ENCODE measurements around the gene NUP88.

The NUP88 gene

GRCh38 chr17:5446786-5447185, 27.3 kb upstream of the NUP88 start:
- TF ChIP-seq POLR2AphosphoS5 (IDR thresholded peaks at IDR 0.05; ENCODE audit: low read depth, low read length) (no peak), REST (IDR thresholded peaks at IDR 0.05; ENCODE audit: insufficient read depth in 1 of 2, low read depth in 2 of 2, low read length in 2 of 2) (no peak)

GRCh38 chr17:5444209-5444608, 24.7 kb upstream of the NUP88 start:
- TF ChIP-seq SIN3A (IDR thresholded peaks at IDR 0.05; ENCODE audit: borderline replicate concordance, insufficient read depth, low read length) (no peak), REST (IDR thresholded peaks at IDR 0.05; ENCODE audit: insufficient read depth in 1 of 2, low read depth in 2 of 2, low read length in 2 of 2) (no peak), TAF1 (IDR thresholded peaks at IDR 0.05; ENCODE audit: borderline replicate concordance, insufficient read depth, low read length) (no peak), POLR2AphosphoS5 (IDR thresholded peaks at IDR 0.05; ENCODE audit: low read depth, low read length) (no peak), FOXP2 (optimal IDR thresholded peaks at IDR 0.05; ENCODE audit: borderline replicate concordance, extremely low read depth, extremely low read length, insufficient read depth) (no peak)

- no peak for TF ChIP-seq TAF1 (IDR thresholded peaks at IDR 0.05; ENCODE audit: borderline replicate concordance, insufficient read depth, low read length)
- no peak for TF ChIP-seq POLR2AphosphoS5 (IDR thresholded peaks at IDR 0.05; ENCODE audit: low read depth, low read length)
- TF ChIP-seq REST (IDR thresholded peaks at IDR 0.05; ENCODE audit: insufficient read depth in 1 of 2, low read depth in 2 of 2, low read length in 2 of 2), result no peak
- TF ChIP-seq SIN3A (IDR thresholded peaks at IDR 0.05; ENCODE audit: borderline replicate concordance, insufficient read depth, low read length), result no peak
- TF ChIP-seq FOXP2 (optimal IDR thresholded peaks at IDR 0.05; ENCODE audit: borderline replicate concordance, extremely low read depth, extremely low read length, insufficient read depth), result no peak
Observed at GRCh38 chr17:5443728-5444127, 24.3 kb upstream of the NUP88 start.

GRCh38 chr17:5439446-5439764, 19.9 kb upstream of the NUP88 start:
- TF ChIP-seq SIN3A (IDR thresholded peaks at IDR 0.05; ENCODE audit: borderline replicate concordance, insufficient read depth, low read length) (no peak), REST (IDR thresholded peaks at IDR 0.05; ENCODE audit: insufficient read depth in 1 of 2, low read depth in 2 of 2, low read length in 2 of 2) (no peak), TAF1 (IDR thresholded peaks at IDR 0.05; ENCODE audit: borderline replicate concordance, insufficient read depth, low read length) (no peak), POLR2AphosphoS5 (IDR thresholded peaks at IDR 0.05; ENCODE audit: low read depth, low read length) (no peak), FOXP2 (optimal IDR thresholded peaks at IDR 0.05; ENCODE audit: borderline replicate concordance, extremely low read depth, extremely low read length, insufficient read depth) (no peak)

GRCh38 chr17:5438716-5439445, 19.4 kb upstream of the NUP88 start, which contains the start of gene C1QBP:
Gene C1QBP, minus strand, starts transcription at chr17:5439155. Its CDS starts 82 bp downstream, at chr17:5439073.
- TF ChIP-seq SIN3A (IDR thresholded peaks at IDR 0.05; ENCODE audit: borderline replicate concordance, insufficient read depth, low read length), result peak; percentile 58; the same call in 1 of the 2 replicates
- TF ChIP-seq REST (IDR thresholded peaks at IDR 0.05; ENCODE audit: insufficient read depth in 1 of 2, low read depth in 2 of 2, low read length in 2 of 2), result peak in 1 of 2 experiments; percentile 69; a peak in 2 of 4 replicates
- TF ChIP-seq TAF1 (IDR thresholded peaks at IDR 0.05; ENCODE audit: borderline replicate concordance, insufficient read depth, low read length), result peak; percentile 88; the same call in 1 of the 2 replicates
- TF ChIP-seq FOXP2 (optimal IDR thresholded peaks at IDR 0.05; ENCODE audit: borderline replicate concordance, extremely low read depth, extremely low read length, insufficient read depth), result peak; percentile 59
- peak; percentile 86 for TF ChIP-seq POLR2AphosphoS5 (IDR thresholded peaks at IDR 0.05; ENCODE audit: low read depth, low read length)

All from PFSK-1 (cell line).